BJ (cell line): ENCODE measurements around the gene HBZ. TPM values are rescaled to one million over a fixed set of nuclear protein-coding genes. Genes with fewer than 3 reads are reported as not detected.
"Not testable (repeated sequence)": the region's sequence is repeated elsewhere in the genome, so short reads cannot be mapped to it uniquely, and the experiment has no call there.

Experiments used
- CTCF ChIA-PET: fragments of 350-600 bp; formaldehyde crosslinking; extraction: SDS; loops from one replicate; lab custom pipeline; 2021; ENCODE audit warnings: antibody characterized with exemption, inconsistent platforms; lab: Yijun Ruan, JAX
- POLR2A ChIA-PET: fragments of 300-600 bp; sonication (Branson Sonifier 250); formaldehyde crosslinking; extraction: SDS; loops from one replicate; lab custom pipeline; 2021; ENCODE audit warnings: antibody characterized with exemption; lab: Charles Lee
- DNase-seq: peaks from one replicate; pipeline ENCODE4 v3.0.0-alpha.2; 2011; ENCODE audit warnings: low read depth
- H3K27me3 ChIP-seq: 2 replicates; pipeline ENCODE4 v1.6.0; 2011; ENCODE audit warnings: low read length; ENCODE audit not compliant: control insufficient read depth, insufficient read depth
- H3K36me3 ChIP-seq: 2 replicates; pipeline ENCODE4 v1.5.1; 2011; ENCODE audit warnings: low read length; ENCODE audit not compliant: control insufficient read depth, insufficient read depth
- H3K4me3 ChIP-seq: 2 replicates; pipeline ENCODE4 v1.5.1; 2011; ENCODE audit warnings: low read depth, mild to moderate bottlenecking, control low read depth, low read length
- CTCF ChIP-seq: IDR thresholded peaks from 2 replicates; pipeline ENCODE4 v1.5.1; 2011; ENCODE audit warnings: low read depth, mild to moderate bottlenecking, control low read depth, inconsistent platforms, low read length, moderate library complexity; ENCODE audit not compliant: insufficient read depth
- polyA plus RNA-seq: library from polyadenylated mRNA; depleted of rRNA; stranded (reverse); fragments of >200 nt; gene quantifications from 2 replicates; pipeline ENCODE4 v1.2.3, GENCODE V29; 2011

Gene HBZ
- polyA plus RNA-seq, 1 experiment = not detected

GRCh38 chr16:159136-159849, 6.8 kb downstream of the HBZ start:
- Histone ChIP-seq H3K36me3 (no peaks in the 10 kb centered on the region), H3K27me3 (peaks cover 2% of the 10 kb centered on the region), H3K4me3 (no peak overlapping the region)
- CTCF ChIA-PET = no interaction called here
- no peak for TF ChIP-seq CTCF
- DNase-seq = no peak
- POLR2A ChIA-PET = no interaction called here

GRCh38 chr16:160242-160641, 7.8 kb downstream of the HBZ start:
- POLR2A ChIA-PET, DNase-seq, H3K36me3 ChIP-seq, CTCF ChIA-PET, H3K4me3 ChIP-seq, H3K27me3 ChIP-seq: not testable (repeated sequence)

DNA sequence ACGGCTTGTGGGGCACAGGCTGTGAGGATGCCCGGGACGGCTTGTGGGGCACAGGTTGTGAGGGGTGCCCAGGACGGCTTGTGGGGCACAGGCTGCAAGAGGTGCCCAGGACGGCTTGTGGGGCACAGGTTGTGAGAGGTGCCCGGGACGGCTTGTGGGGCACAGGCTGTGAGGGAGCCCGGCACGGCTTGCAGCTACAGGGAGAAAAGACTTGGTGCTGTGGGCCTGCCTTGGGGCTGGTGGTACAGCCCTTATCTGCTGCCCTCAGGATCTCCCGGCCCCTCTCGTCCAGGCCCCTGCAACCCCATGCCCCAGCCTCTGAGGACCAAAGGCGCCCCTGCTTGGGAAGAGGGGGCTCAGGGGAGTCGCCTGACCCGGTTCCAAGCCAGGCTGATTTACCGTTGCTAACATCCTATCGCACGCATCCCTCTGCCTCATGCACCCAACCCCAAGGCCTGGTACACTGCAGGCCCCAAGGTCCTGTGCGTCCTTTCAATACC, 8.3 kb downstream of the HBZ start:
- Histone ChIP-seq H3K36me3 (no peaks in the 10 kb centered on the region), H3K4me3 (no peak overlapping the region), H3K27me3 (peaks cover 9% of the 10 kb centered on the region)
- CTCF ChIA-PET = no interaction called here
- no peak for TF ChIP-seq CTCF
- no peak for DNase-seq
- POLR2A ChIA-PET = no interaction called here

GRCh38 chr16:162271-162991, 10.0 kb downstream of the HBZ start:
- DNase-seq = no peak
- ChIA-PET POLR2A (no interaction called here), CTCF (no interaction called here)
- Histone ChIP-seq H3K36me3 (no peaks in the 10 kb centered on the region), H3K4me3 (no peak overlapping the region), H3K27me3 (peaks cover 21% of the 10 kb centered on the region)
- TF ChIP-seq CTCF = no peak

- DNase-seq, POLR2A ChIA-PET, H3K36me3 ChIP-seq, CTCF ChIA-PET, H3K4me3 ChIP-seq: not testable (repeated sequence)
- H3K27me3 ChIP-seq = peaks cover 26% of the 10 kb centered on the region
Measured at GRCh38 chr16:163139-163538, 10.7 kb downstream of the HBZ start.

DNA sequence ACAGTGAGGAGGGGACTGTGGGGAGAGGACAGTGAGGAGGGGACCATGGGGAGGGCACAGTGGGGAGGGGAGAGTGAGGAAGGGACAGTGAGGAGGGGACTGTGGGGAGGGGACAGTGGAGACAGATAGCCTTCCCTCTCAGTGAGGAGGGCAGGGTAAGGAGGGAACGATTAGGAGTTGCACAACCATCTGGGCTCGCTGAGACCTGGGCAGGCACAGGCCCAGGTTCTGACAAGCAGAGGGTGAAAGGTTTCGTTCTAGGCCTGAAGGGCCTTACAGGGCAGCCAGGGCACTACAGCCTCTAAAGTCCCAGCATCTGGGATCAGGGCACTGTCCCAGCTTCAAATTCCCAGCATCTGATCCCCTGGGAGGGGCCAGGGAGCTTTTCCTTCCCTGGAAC, 11.3 kb downstream of the HBZ start:
- peaks cover 30% of the 10 kb centered on the region for H3K27me3 ChIP-seq

DNA sequence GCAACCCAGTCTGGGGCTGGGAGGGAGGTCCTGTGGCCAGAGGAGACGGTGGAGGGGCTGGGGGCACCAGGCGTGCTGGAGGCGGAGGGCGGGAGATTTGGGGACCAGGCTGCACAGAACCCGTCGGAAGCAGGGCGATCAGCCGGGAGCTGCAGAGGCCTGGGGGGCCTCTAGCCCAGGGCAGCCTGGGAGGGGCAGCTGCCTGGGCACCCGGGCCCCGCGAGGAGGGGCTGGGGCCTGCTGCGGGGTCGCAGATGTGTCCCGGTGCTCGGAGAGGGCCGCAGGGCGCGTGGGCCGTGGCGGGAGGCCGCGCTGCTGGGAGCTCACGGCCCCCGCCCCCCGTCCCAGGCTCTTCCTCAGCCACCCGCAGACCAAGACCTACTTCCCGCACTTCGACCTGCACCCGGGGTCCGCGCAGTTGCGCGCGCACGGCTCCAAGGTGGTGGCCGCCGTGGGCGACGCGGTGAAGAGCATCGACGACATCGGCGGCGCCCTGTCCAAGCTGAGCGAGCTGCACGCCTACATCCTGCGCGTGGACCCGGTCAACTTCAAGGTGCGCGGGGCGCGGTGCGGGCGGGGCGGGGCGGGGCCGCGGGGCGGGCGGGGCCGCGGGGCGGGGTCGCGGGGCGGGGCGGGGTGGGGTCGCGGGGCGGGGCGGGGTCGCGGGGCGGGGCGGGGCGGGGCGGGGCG, 11.8 kb downstream of the HBZ start:
- H3K36me3 ChIP-seq, H3K4me3 ChIP-seq, CTCF ChIA-PET, POLR2A ChIA-PET, DNase-seq: not testable (repeated sequence)
- peaks cover 33% of the 10 kb centered on the region for H3K27me3 ChIP-seq

More for the DNA sequence above, 11.3 kb downstream of the HBZ start:
- H3K4me3 ChIP-seq, CTCF ChIA-PET, POLR2A ChIA-PET, H3K36me3 ChIP-seq, DNase-seq: not testable (repeated sequence)
